A673 (cell line): ENCODE results near the gene WDR27.

Source experiments
- CTCF ChIP-seq: fragments of 300-800, 200-600 bp; sonication (generic); conservative IDR thresholded peaks from 2 replicates; pipeline ENCODE4 v1.5.1; 2017; ENCODE audit warnings: low read depth, mild to moderate bottlenecking, antibody characterized with exemption, low read length, moderate library complexity, mixed read lengths
- EZH2 ChIP-seq: fragments of 200-600 bp; sonication (generic); IDR thresholded peaks from 2 replicates; pipeline ENCODE4 v1.6.1; 2017; ENCODE audit warnings: borderline replicate concordance, low read depth, mild to moderate bottlenecking, mixed read lengths, antibody characterized with exemption, low read length; ENCODE audit not compliant: poor library complexity, severe bottlenecking

GRCh38 chr6:169415179-169415578 is 286.6 kb downstream of the WDR27 start:
- TF ChIP-seq CTCF (no peak), EZH2 (no peak)
